CD14-positive monocyte (primary cell): ENCODE results near the gene ZAP70. TPM values are rescaled to one million over a fixed set of nuclear protein-coding genes. Genes with fewer than 3 reads are reported as not detected.

Experiments
- DNase-seq, 3 donors: peaks; one replicate each; pipeline ENCODE4 v3.0.0-alpha.2; 2011 to 2022
- H2AFZ ChIP-seq: 2 replicates; pipeline ENCODE4 v1.6.0; 2012; ENCODE audit warnings: mild to moderate bottlenecking, low read depth, low read length, inconsistent platforms; ENCODE audit not compliant: insufficient read depth, poor library complexity, severe bottlenecking
- H3K27ac ChIP-seq, 2 donors: 1 replicate in 1 of 2; 2 replicates in 1 of 2; pipeline ENCODE4 v1.5.1; 2012 to 2013; ENCODE audit warnings: low read length in 2 of 2, control low read depth in 1 of 2, inconsistent platforms in 1 of 2, low read depth in 1 of 2, mild to moderate bottlenecking in 1 of 2
- H3K27me3 ChIP-seq, 2 donors: one replicate each; pipeline versions ENCODE4 v1.6.0 to v1.6.1; 2011 to 2013; ENCODE audit warnings: low read length in 2 of 2; ENCODE audit not compliant: control insufficient read depth in 2 of 2, insufficient read depth in 2 of 2
- H3K36me3 ChIP-seq, 2 donors: replicated peaks in 1 of 2; 1 replicate in 1 of 2; 2 replicates in 1 of 2; pipeline versions ENCODE4 v1.5.1 to v1.6.1; 2012 to 2013; ENCODE audit warnings: low read length in 2 of 2, control low read depth in 1 of 2, inconsistent platforms in 1 of 2, mild to moderate bottlenecking in 1 of 2; ENCODE audit not compliant: insufficient read depth in 2 of 2, control insufficient read depth in 1 of 2
- H3K4me1 ChIP-seq, 2 donors: 1 replicate in 1 of 2; 2 replicates in 1 of 2; pipeline versions ENCODE4 v1.5.1 to v1.6.1; 2012 to 2013; ENCODE audit warnings: low read length in 2 of 2, control low read depth in 1 of 2, inconsistent platforms in 1 of 2, mild to moderate bottlenecking in 1 of 2, moderate library complexity in 1 of 2; ENCODE audit not compliant: insufficient read depth in 2 of 2, control insufficient read depth in 1 of 2
- H3K4me2 ChIP-seq: replicated peaks from 2 replicates; pipeline ENCODE3; 2012; ENCODE audit warnings: low read length, moderate library complexity, mild to moderate bottlenecking; ENCODE audit not compliant: poor library complexity, severe bottlenecking; ENCODE audit errors: extremely low read depth
- H3K4me3 ChIP-seq, 3 experiments: fragments of 200-600 bp in 1 of 3; sonication (generic) in 1 of 3; replicated peaks in 1 of 3; 1 replicate in 2 of 3; 2 replicates in 1 of 3; pipeline ENCODE4 v1.5.1; 2011 to 2013; ENCODE audit warnings: low read length in 3 of 3, mild to moderate bottlenecking in 3 of 3, control low read depth in 2 of 3, low read depth in 2 of 3, inconsistent platforms in 1 of 3, moderate library complexity in 1 of 3
- H3K79me2 ChIP-seq: 2 replicates; pipeline ENCODE4 v1.6.0; 2012; ENCODE audit warnings: mild to moderate bottlenecking, control low read depth, inconsistent platforms, low read length, moderate library complexity; ENCODE audit not compliant: insufficient read depth
- H3K9ac ChIP-seq: 2 replicates; pipeline ENCODE4 v1.6.0; 2017; ENCODE audit warnings: low read length, mild to moderate bottlenecking; ENCODE audit not compliant: insufficient read depth, poor library complexity, severe bottlenecking
- H3K9me3 ChIP-seq, 2 donors: replicated peaks in 1 of 2; 1 replicate in 1 of 2; 2 replicates in 1 of 2; pipeline versions ENCODE4 v1.5.1 to v1.6.1; 2012 to 2013; ENCODE audit warnings: low read length in 2 of 2, control low read depth in 1 of 2; ENCODE audit not compliant: control insufficient read depth in 1 of 2, insufficient read depth in 1 of 2
- H4K20me1 ChIP-seq: 2 replicates; pipeline ENCODE4 v1.6.0; 2012; ENCODE audit warnings: mild to moderate bottlenecking, low read length, control low read depth, moderate library complexity; ENCODE audit not compliant: insufficient read depth
- H3K27ac Mint-ChIP-seq, 7 donors: one replicate each; pipeline ENCODE4 v1.8.0; 2020; ENCODE audit warnings: mild to moderate bottlenecking in 7 of 7, mixed read lengths in 7 of 7, moderate library complexity in 6 of 7, inconsistent platforms in 2 of 7
- H3K27me3 Mint-ChIP-seq, 3 donors: one replicate each; pipeline ENCODE4 v1.8.0; 2021 to 2022; ENCODE audit warnings: low read depth in 3 of 3, mild to moderate bottlenecking in 3 of 3, mixed read lengths in 3 of 3, moderate library complexity in 3 of 3, inconsistent platforms in 1 of 3
- H3K36me3 Mint-ChIP-seq, 2 donors: one replicate each; pipeline ENCODE4 v1.8.0; 2020; ENCODE audit warnings: mixed read lengths in 2 of 2, inconsistent platforms in 1 of 2, mild to moderate bottlenecking in 1 of 2
- H3K4me1 Mint-ChIP-seq: one replicate; pipeline ENCODE4 v1.8.0; 2020; ENCODE audit warnings: mild to moderate bottlenecking, mixed read lengths
- H3K4me3 Mint-ChIP-seq, 2 donors: one replicate each; pipeline ENCODE4 v1.8.0; 2020; ENCODE audit warnings: mild to moderate bottlenecking in 2 of 2, mixed read lengths in 2 of 2, moderate library complexity in 1 of 2
- H3K9me3 Mint-ChIP-seq, 7 donors: one replicate each; pipeline ENCODE4 v1.8.0; 2020 to 2022; ENCODE audit warnings: mixed read lengths in 7 of 7, mild to moderate bottlenecking in 6 of 7, moderate library complexity in 6 of 7, inconsistent platforms in 2 of 7
- WGBS: methylation state at CpG from one replicate; pipeline ENCODE4 v1.1.5; 2013; ENCODE audit warnings: missing lambda C conversion rate; ENCODE audit not compliant: insufficient coverage; 5-methylcytosine and 5-hydroxymethylcytosine counted together
- intact Hi-C, 2 donors: fragments of 100-400 bp; cut with micrococcal nuclease; formaldehyde crosslinking; loops; one replicate each; pipeline versions ENCODE4 v1.15.0 to v1.15.1; 2023
- polyA plus RNA-seq, 3 donors: library from polyadenylated mRNA; depleted of rRNA in 1 of 3; unstranded in 2 of 3; stranded (reverse) in 1 of 3; fragments of 300-500 nt in 2 of 3; fragments of >200 nt in 1 of 3; fragmentation: Illumina TruSeq in 2 of 3; gene quantifications; 1 replicate in 2 of 3; 2 replicates in 1 of 3; pipeline ENCODE4 v1.2.3, GENCODE V29; 2012 to 2021
- TF ChIP-seq, protein P1 (sequence below): fragments of 200-600 bp; IDR thresholded peaks from one replicate; pipeline ENCODE4 v1.8.0; 2022; ENCODE audit warnings: antibody characterized with exemption, mild to moderate bottlenecking

ZAP70 gene
- polyA plus RNA-seq, 3 donors, result 0.30 to 0.69 (median 0.38) TPM

DNA sequence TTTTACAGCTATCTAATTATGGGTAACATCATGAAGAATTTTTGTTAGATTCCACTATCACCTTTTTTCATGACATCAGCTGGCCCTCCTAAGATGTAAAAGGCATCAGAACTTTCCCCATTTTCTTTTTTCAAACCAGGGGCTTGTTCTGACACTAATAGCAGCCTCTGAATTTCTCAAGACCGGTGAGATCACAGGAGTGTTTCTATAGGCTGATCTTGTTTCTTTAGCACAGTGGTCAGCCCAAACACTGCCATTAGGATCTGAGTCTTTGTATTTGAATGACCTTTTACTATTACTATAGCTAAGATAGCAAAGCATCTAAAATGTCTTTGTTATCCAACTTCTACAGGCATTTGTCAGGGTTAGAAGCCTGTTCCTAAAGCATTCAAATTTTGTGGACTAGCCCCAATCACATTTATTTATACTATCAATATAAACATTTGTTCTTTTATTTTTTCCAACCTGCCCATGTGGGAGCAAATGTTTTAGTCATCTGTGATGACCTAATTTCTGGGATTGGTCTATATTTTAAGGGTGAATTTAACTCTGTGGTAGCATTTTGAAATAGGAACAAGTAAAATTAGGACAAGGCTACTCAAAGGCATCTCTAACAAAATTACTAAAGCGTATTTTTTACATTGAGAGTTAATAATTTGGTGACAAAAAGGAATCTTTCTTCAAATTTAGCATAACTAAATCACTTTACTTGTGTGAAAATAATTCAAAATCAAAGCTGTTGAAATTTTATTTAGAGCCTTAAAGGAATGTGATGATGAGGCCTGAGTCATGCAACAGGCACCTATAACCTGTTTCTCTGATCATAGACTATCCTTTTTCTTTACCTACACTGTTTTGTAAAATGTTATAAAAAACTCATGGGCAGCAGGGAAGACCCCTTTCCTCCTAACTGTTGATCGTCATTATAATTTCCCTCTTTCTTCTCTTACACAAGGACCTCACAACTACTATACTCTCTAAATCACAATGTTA, 39.3 kb downstream of the ZAP70 start:
- peaks cover 60 to 89% of the 10 kb centered on the region in 2 donors for H3K36me3 Mint-ChIP-seq
- peaks cover 8% of the 10 kb centered on the region for H3K4me1 Mint-ChIP-seq
- H3K36me3 ChIP-seq, result peaks cover 39 to 82% of the 10 kb centered on the region in 2 donors
- peaks cover 0 to 3% (median 1%) of the 10 kb centered on the region in 3 donors for H3K27me3 Mint-ChIP-seq
- H3K27ac ChIP-seq, result no peak overlapping the region
- no peak overlapping the region for H3K9ac ChIP-seq
- intact Hi-C loops, result no loop called here
- no peak overlapping the region for H3K4me3 Mint-ChIP-seq
- peaks cover 8 to 13% of the 10 kb centered on the region in 2 donors for H3K9me3 ChIP-seq
- peaks cover 4 to 8% of the 10 kb centered on the region in 2 donors for H3K4me1 ChIP-seq
- no peak overlapping the region for H3K4me3 ChIP-seq
- no peak overlapping the region for H3K4me2 ChIP-seq
- peaks cover 6 to 14% (median 10%) of the 10 kb centered on the region in 7 donors for H3K9me3 Mint-ChIP-seq
- peak overlapping the region in 1 of 7 donors; percentile 14 for H3K27ac Mint-ChIP-seq
- H3K79me2 ChIP-seq, result no peaks in the 10 kb centered on the region
- no peaks in the 10 kb centered on the region for H3K27me3 ChIP-seq
- H2AFZ ChIP-seq, result no peak overlapping the region
- H4K20me1 ChIP-seq, result no peaks in the 10 kb centered on the region
- no peak for DNase-seq
- TF ChIP-seq, protein P1, sequence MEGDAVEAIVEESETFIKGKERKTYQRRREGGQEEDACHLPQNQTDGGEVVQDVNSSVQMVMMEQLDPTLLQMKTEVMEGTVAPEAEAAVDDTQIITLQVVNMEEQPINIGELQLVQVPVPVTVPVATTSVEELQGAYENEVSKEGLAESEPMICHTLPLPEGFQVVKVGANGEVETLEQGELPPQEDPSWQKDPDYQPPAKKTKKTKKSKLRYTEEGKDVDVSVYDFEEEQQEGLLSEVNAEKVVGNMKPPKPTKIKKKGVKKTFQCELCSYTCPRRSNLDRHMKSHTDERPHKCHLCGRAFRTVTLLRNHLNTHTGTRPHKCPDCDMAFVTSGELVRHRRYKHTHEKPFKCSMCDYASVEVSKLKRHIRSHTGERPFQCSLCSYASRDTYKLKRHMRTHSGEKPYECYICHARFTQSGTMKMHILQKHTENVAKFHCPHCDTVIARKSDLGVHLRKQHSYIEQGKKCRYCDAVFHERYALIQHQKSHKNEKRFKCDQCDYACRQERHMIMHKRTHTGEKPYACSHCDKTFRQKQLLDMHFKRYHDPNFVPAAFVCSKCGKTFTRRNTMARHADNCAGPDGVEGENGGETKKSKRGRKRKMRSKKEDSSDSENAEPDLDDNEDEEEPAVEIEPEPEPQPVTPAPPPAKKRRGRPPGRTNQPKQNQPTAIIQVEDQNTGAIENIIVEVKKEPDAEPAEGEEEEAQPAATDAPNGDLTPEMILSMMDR, result no peak
- no CpG with 5 or more reads among the region's 3 CpGs for WGBS

DNA sequence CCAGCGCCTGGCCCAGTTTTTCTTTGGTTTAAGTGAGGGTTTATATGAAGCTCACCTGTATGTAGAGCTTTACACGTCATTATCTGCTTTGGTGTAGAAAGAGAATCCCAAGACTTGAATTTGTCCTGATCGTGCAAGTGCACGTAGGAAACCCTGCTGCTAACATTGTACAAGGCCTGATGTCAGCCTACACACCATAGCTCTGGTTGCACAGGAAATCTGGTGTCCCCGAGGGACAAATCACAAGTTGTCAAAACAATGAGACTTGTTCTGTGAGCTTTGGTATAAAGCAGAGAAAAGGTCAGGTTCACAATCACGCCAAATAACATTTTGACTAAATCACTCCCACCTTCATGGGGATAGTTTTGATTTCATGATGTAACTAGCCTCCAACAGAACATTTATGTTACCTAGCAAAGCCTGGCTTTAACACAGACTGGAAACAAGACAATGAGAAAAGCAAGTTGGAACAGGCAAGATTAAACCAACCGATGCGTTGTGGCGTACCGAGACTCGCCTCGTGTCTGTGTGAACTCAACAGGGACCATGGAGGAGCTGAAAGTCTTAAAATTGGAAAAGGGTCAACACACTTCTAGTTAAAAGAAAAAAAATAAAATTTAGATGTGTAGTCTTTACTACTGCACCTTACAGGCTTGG, 41.4 kb downstream of the ZAP70 start:
- Mint-ChIP-seq H3K4me3 (no peak overlapping the region), H3K9me3 (peaks cover 0 to 4% (median 0%) of the 10 kb centered on the region in 7 donors), H3K4me1 (no peaks in the 10 kb centered on the region), H3K36me3 (peaks cover 78 to 95% of the 10 kb centered on the region in 2 donors), H3K27me3 (peaks cover 0 to 3% (median 1%) of the 10 kb centered on the region in 3 donors), H3K27ac (no peak overlapping the region)
- H3K9ac ChIP-seq, result no peak overlapping the region
- intact Hi-C loops, result no loop called here
- DNase-seq, result no peak
- WGBS, result 87% methylated on average over 3 of the region's 12 CpGs
- H2AFZ ChIP-seq, result no peak overlapping the region
- no peak overlapping the region for H3K4me3 ChIP-seq
- no peaks in the 10 kb centered on the region for H3K27me3 ChIP-seq
- H3K36me3 ChIP-seq, result peaks cover 59 to 98% of the 10 kb centered on the region in 2 donors
- no peaks in the 10 kb centered on the region for H3K79me2 ChIP-seq
- H3K4me1 ChIP-seq, result no peaks in the 10 kb centered on the region
- no peaks in the 10 kb centered on the region for H4K20me1 ChIP-seq
- H3K4me2 ChIP-seq, result no peak overlapping the region
- peaks cover under 1% of the 10 kb centered on the region in 2 donors for H3K9me3 ChIP-seq
- TF ChIP-seq, protein P1, result no peak
- H3K27ac ChIP-seq, result no peak overlapping the region
